Epithelial cell of prostate (primary cell): ENCODE data around the gene PFKFB2.
"Not testable (repeated sequence)": the region's sequence is repeated elsewhere in the genome, so short reads cannot be mapped to it uniquely, and the experiment has no call there.

ENCODE experiments used
- DNase-seq: peaks from one replicate; pipeline ENCODE4 v3.0.0-alpha.2; 2011; ENCODE audit warnings: low read depth, low spot score
- H3K27ac ChIP-seq: fragments of 450-650 bp; 2 replicates; pipeline ENCODE4 v1.5.1; 2017; ENCODE audit warnings: mild to moderate bottlenecking

The PFKFB2 gene

DNA sequence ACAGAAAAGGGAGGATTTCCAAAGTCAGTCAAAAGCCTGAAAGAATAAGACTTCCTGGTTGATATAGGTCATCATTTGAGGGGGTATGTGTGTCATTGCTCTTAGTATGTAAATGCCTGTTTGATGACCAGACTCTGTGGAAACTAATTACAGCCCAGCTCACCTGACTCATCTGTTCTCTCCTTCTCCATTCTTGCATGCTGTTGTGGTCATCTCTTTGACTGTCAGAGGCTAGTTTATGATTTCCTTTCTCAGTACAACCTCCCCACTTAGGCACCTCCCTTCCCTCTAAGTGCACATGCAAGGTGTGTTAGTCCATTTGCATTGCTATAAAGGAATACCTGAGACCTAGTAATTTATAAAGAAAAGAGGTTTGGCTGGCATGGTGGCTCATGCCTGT is 18.1 kb upstream of the PFKFB2 start:
- peak; percentile 92 for DNase-seq
- H3K27ac ChIP-seq, result peak overlapping the region; percentile 99

DNA sequence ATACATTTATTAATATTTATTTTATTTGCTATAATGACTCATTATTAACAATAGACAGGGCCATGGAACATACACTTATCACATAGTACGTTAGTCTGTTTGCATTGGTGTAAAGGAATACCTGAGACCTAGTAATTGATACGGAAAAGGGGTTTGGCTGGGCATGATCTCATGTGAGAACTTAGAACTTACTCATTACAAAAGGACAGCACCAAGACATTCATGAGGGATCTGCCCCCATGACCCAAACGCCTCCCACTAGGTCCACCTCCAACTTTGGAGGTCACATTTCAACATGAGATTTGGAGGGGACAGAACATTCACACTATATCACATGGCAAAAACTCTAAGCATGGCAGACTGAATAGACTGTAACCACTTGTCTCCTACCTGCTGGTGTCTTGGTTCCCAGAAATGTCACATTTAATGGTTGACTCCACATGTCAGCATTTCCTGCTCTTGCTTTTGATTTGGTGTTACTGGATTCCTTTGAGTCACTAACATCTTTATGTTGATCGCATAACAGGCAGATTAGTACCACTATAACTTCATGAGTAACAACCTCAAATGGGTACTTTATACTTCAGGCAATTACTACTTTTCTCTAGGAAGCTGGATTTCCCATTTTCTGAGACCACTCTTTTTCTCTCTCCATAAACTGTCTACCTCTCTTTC is 17.1 kb upstream of the PFKFB2 start:
- no peak for DNase-seq
- H3K27ac ChIP-seq, result peak overlapping the region; percentile 99

DNA sequence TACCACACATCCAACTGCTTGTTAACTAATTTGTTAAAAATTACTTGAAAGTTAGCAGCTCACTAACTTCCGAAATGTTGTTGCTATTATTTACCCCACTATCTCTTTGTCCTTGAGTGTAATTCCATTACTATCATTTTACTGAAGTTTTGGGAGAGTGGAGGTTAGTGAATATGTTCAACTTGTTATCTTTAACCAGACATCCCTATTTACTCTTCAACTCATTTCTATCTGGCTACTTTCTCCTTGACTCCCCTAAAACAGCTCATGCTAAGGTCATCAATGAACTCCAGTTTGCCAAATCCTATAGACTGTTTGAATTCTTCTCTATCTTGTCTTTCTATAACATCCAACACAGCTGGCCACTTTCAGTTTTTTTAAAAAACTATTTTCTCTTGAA is 16.2 kb upstream of the PFKFB2 start:
- H3K27ac ChIP-seq, result peak overlapping the region; percentile 99
- DNase-seq, result no peak

DNA sequence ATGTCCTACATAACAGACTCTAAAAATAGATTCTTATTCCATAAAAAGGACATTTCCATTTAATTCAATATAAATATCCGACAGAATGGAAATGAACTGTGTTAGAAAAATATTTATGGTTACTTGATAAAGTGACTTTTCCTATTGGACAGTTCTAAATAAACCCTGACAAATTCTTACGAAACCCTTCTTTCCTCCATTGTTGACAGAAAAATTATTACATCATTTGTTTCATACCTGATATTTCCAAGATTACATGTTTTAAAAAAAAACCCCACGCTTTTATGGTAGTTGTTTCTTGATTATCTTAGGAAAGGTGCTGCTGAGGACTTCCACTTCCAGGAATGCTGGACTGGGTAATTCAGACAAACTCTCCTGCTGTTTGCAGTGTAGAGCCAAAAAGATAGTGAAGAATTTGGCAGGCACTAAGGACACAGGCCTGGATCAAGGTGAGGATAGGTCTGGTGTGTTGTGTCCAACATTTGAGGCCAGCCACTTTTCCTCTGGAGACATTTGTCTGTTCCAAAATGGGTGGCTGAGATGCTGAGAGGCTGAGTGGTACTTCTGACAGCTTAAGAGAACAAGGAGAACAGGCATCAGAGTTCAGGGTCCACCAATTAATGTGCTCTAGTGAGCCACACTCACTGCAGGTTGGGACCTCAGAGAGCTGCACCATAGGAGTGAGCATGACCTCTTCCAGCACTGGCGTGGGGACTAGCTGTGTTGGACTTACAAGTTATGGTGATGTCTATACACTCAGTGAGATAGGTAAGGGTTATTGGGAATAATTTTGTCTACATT is 13.5 kb upstream of the PFKFB2 start:
- peak overlapping the region; percentile 15 for H3K27ac ChIP-seq
- no peak for DNase-seq

DNA sequence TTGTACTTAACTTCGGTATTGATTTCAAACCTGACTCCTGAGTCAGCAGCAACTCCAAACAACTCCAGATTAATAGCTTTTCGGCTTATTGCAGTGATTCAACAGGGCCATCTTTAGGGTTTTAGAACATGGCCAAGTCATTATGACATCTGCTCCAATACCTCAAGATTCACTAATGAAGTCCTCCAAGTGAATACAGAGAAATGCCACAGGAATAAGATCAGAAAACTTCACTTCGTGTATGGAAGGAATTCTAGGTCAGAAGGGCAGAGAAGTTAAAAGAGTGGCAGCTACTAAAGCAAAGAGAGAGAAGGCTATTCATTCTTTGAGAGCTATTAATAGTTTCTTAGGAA is 12.9 kb upstream of the PFKFB2 start:
- H3K27ac ChIP-seq, result peak overlapping the region; percentile 15
- no peak for DNase-seq

DNA sequence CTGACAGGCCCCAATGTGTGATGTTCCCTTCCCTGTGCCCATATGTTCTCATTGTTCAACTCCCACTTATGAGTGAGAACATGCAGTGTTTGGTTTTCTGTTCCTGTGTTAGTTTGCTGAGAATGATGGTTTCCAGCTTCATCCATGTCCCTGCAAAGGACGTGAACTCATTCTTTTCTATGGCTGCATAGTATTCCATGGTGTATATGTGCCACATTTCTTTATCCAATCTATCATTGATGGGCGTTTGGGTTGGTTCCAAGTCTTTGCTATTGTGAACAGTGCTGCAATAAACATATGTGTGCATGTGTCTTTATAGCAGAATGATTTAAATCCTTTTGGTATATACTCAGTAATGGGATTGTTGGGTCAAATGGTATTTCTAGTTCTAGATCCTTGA is 11.7 kb upstream of the PFKFB2 start:
- not testable (repeated sequence) for DNase-seq, H3K27ac ChIP-seq

DNA sequence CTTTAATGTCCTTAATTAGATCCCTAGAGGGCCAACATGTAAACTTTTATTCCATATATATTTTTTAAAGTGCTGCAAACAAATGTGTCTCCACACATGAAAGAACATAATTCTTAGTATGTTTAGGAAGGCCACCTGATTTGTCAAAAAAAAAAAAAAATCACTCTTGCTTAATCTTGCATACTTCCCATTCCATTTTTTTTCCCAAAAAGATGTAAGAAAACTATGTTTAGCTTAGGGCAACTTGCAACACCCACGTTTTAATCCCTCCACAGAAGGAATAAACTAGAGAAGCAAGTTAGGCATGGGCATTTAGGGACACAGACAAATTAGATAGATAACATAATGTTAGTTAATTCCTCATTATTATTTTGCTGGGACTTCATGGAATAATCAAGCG is 7.6 kb upstream of the PFKFB2 start:
- DNase-seq, result no peak
- no peak overlapping the region for H3K27ac ChIP-seq

DNA sequence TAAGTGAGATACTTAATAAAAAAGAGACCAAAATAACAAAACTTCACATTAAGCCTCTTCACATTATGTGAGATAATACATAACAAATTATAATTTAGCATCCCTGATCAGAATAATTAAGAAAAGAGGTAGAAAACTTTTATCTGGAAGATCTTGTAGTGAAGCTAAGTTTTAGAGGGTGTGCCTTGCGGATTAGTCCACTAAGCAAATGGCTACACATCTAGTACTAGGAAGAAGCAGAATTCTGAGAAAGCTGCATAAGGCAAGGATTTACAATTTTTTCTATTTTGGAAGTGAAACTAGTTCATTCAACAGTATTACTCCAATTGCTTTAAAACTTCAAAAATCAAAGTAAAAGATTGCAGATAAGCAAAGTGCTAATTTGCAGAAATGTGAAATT is 5.6 kb upstream of the PFKFB2 start:
- no peak for DNase-seq
- H3K27ac ChIP-seq, result no peak overlapping the region

DNA sequence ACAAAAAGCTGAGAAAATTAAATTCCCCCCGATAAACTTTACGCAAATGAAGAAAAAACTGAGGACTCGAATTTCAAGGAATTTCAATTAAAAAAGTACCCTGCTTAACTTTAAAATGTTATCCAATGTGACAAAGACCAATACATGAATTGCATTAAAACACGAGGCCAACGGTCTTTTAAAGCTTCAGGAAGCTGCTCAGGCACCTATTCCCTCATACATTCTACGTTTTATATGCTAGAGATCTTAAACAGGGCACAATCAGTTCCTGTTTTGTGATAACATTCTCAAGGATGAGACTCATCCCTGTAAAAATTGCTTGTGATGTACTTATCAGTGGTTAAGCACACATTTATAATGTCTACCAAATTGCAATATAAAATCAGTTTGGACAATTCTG is 5.0 kb upstream of the PFKFB2 start:
- no peak for DNase-seq
- H3K27ac ChIP-seq, result peak overlapping the region; percentile 3

DNA sequence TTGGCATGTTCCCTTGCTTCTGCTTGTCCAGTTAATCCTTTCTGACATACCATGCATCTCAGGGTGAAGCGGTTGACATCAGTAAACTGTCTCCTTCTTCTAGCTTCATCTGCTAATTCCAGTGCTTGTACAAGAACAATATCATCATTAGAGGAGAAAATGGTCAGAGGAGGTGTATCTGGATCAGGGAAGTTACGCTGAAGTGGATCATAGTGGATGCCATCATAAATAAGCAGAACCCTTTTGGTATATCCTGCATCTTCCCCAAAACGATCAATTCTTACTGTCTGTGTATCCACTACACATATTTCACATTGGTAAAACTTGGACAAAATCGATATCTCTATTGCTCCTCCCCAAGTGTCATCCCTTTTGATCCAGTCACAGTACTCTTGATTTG is 4.0 kb upstream of the PFKFB2 start:
- no peak overlapping the region for H3K27ac ChIP-seq
- no peak for DNase-seq

DNA sequence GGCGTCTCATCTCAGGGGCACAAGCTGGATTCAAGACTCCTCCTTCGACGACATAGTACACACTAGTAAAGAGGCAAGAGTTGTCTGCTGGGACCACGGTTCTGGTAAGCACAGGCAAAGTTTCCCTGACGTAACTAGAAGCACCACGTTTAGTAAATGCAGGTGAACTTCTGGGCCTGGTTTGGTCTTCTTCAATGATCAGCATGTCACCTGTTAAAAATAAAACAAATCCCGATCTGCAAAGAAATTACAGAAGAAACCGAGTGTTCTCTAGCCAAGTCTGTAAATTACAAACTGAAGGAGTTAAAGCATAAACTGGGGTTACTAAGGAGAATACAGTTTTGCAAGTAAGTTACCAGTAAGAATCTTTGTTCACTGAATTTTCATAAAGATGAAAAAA is 3.6 kb upstream of the PFKFB2 start:
- no peak for DNase-seq
- H3K27ac ChIP-seq, result peak overlapping the region; percentile 98

DNA sequence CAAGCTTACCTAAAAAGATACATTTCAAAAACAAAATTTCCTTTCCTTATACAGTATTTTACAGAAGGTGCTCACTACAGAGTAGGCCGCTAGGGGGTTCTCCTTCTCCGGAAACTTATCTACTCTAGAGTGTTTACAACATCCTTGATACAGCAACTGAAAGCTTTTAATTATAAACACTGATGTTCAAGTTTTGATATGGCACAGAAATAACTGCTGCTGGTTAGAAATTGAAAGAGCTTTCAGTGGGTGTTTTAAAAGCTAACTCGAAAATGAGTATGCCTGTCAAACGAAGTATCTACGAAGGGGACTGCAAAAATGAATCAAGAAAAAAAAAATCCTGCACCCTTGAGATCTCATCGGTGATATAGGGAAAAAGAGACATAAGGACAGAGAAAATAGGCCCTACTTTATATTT is 3.1 kb upstream of the PFKFB2 start:
- H3K27ac ChIP-seq, result peak overlapping the region; percentile 98
- DNase-seq, result no peak

DNA sequence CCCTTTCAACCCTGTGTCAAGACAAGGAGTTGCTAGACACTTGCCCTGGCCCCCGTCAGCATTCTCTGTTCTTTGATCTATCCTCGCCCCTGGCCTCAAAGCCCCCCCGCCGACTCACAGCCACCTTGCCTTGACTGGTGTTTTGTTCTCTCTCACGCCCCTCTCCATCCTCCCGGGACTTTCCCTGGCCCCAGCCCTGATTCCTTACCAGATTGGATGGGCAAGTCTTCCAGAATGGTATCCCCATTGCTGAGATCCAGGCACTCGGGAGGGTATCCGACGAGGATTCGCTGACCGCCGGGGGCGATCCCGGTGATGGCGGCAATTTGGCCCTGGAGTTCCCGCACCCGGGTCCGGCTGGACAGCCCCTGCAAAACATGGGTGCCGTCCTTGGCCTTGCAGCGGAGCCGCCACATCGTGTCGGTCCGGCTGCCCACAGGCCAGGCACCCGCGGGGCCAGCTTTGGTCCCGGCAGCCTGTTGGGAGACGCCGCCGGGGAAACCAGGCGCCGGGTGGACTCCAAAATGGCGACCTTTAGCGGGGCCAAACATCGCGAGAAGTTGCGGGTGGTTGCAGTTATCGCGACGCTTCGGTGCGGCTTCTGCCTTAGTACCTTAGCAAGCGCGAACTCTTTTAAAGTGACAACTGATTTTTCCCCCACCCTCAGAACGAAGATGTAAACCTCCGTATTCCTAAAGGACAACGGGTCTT is 2.4 kb upstream of the PFKFB2 start:
- H3K27ac ChIP-seq, result peak overlapping the region; percentile 98
- peak; percentile 66 for DNase-seq

DNA sequence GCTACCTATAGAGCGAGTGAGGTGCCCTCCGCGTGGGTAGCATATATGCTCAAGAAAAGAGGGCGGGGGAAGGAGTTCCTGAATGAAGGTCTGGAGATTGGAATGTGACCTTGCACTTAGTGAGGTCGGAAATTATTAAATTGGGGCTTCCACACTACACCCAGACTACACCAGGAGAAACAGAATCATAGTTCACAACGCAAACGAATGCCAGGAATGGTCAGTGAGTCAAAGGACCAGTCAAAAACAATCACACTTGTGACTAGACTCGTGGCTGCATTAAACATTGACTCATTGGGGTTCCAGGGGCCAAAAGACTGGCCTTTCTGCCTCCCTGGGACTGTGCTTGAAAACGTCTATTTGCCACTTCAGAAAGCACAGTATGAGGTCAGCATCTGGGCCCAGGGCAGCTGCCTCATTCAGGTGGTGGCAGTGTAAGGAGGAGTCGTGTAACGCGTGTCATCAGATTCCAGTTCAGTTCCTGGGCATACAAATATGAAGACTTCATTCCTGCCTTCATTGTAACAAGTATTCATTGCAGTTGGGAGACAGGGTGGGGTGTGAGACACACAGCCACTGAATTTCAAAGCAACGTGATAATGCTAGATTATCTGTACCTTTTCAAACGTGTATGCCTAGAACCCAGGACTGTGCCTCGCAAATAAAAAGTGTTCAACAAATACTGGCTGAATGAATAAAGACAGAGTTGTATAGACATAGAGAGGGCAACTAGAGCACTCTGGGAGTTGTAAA is 1.7 kb upstream of the PFKFB2 start, which contains the start of gene YOD1:
Gene YOD1 (minus strand): TSS at position 18 of the 753 bp plus-strand sequence. CDS start 178 bp downstream, outside the sequence.
- H3K27ac ChIP-seq, result peak within 1 kb of the TSS; percentile 98
- DNase-seq, result peak; percentile 75

DNA sequence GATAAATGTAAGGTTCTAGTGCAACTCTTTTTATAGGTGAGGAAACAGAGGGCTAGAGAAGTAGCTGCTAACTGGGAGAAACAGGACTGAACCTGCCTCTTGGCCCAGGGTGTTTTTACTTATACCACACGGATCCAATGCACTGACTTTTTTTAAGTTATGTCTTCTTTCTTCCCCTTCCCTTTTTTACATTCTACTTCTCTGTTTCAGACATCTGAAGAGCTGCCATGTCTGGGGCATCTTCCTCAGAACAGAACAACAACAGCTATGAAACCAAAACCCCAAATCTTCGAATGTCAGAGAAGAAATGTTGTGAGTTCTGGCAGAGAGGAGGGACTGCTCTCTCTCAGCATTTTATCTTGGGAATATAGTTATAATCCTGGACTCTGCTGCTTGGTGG is 1.4 kb downstream of the PFKFB2 start:
- no peak for DNase-seq
- no peak overlapping the region for H3K27ac ChIP-seq

DNA sequence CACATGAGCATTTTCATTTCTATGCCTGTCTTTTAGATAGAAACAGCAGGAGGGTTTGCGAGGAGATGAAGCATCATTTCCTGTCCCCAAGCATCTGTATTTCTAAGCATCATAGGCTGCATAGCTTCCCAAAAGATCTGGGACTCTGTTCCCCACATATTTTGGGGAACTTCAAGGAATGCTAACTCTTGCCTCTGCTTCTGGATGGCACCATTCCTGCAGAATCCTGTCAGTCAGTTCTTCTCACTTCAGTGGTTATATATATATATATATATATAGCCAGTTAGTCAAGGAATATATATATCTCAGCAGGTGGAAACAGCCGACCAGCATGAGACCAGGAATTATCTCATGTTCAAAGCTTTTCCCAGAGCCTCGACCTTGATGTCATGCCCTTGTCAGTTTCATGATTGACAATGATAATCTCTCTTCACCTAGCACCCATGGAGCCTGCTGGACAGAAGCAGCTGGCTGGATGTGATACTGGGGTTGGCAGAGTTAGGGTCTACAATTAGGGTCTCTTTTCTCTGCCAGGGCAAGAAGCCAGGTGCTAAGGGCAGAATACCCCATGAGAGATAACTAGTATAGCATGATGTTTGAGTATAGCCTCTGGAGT is 2.4 kb downstream of the PFKFB2 start:
- H3K27ac ChIP-seq, result no peak overlapping the region
- no peak for DNase-seq

DNA sequence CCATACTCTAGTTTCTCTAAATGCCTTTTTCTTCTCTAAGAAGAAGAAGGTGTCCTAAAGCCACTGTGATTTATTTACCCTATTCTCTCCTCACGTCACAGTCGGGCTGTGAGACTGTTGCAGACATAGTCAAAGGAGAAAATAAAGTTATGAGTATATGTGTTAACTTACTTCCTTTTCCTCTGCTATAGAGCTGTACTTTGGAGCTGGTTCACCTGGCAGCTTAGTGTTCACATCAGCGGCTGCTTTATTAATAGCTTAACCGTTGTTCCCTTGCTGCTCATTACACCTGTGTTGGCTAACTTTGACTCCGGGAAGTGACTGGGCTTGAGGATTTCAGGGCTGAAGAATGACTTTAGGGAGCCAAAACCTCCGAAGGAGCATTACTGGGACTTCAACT is 3.6 kb downstream of the PFKFB2 start:
- H3K27ac ChIP-seq, result no peak overlapping the region
- DNase-seq, result no peak

DNA sequence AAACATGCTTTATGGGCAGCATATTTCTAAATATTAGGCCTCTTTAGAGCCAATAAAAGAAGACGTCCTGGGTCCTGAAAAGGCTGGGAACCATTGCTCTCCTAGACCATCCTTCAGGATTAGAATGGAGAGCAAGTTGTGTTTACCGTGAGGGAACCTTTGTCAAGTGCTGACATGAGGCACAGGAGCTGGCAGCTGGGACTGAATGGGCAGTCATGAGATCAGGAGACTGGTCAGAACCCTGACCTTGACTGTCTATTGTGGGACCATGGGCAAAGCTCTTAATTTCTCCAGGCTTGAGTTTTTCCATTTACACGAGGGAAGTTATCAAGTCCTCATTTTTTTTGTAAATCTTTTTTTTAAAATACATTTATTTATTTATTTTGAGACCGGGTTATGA is 5.2 kb downstream of the PFKFB2 start:
- DNase-seq, result no peak

DNA sequence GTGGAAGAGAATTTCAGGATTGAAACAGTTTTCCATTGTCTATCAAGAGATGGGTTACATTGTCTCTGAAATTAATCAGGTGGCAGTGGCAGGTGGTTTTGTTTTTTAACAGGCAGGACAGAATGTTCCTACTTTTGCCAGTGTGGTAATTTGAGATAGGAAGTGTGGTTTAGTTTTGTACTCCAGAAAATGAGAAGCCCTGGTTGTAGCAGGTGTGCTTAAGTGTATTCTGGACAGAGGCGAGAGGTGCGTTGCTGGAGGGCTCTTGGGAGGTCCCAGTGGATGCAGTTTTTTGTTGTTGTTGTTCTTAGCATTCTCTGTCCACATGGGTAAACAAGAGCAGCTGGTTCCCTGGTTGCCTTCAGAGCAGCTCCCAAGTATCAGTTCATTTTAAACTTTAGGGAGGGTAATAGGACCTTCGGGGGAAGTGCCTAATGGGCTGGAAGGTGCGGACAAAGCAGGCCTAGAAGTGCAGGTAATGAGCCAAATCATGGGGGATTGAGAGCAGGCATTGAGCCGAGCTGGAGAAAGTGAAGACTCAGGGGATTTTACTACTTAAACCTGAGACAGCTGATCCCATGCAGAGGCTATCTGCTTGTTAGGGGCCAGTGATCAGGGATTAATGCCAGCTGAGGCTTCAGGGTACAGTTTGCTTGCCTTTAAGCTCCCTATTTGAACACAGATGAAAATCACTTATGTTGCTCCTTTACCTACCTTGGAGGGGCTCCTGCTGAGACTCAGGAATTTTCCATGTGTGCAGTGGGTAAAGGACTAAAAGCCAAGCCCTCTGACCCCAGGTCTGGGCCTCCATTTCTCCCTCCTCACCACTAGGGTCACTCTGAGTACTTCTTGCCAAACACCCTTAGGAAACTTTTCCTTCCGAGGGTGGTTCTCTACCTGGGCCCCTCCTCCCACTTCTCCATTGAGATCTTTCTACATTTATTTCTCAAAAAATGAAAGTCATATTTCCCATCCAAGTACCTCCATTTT is 6.1 kb downstream of the PFKFB2 start:
- DNase-seq, result no peak
- H3K27ac ChIP-seq, result no peak overlapping the region

More for the DNA sequence above, 5.2 kb downstream of the PFKFB2 start:
- H3K27ac ChIP-seq, result no peak overlapping the region
